ENCODE data around the gene OR2V2. TPM values are rescaled to one million over a fixed set of nuclear protein-coding genes. Genes with fewer than 3 reads are reported as not detected.

The OR2V2 gene
- total RNA-seq, 1 experiment from 2014 or later, result not detected

GRCh38 chr5:181207214-181207959 is 60.0 kb downstream of the OR2V2 start:
- ChIA-PET CTCF (interaction anchor here (0.6 to 0.9 kb wide), 3 partner anchors 16 to 39 kb away, joined by 3 to 5 read pairs (median 4); partner anchors contain the start of gene TRIM41), POLR2A (ENCODE audit: low non-redundant PET) (no interaction called here)
- Histone ChIP-seq H3K27ac (ENCODE audit: low read depth, low read length, poor library complexity, severe bottlenecking) (peak overlapping the region; percentile 85), H3K4me1 (ENCODE audit: insufficient read depth, low read length, poor library complexity, severe bottlenecking) (peaks cover 6% of the 10 kb centered on the region), H3K9me3 (ENCODE audit: low read depth, low read length, poor library complexity, severe bottlenecking) (no peaks in the 10 kb centered on the region), H3K4me3 (ENCODE audit: low read depth, low read length, poor library complexity, severe bottlenecking) (peak overlapping the region; percentile 72), H3K36me3 (ENCODE audit: insufficient read depth, low read length, poor library complexity, severe bottlenecking) (no peaks in the 10 kb centered on the region), H3K27me3 (replicated peaks; ENCODE audit: insufficient read depth, low read depth, low read length, poor library complexity) (no peaks in the 10 kb centered on the region)
- BruUV-seq (replicated peaks), result TSS peak; percentile 100
- DNase-seq (ENCODE audit: low spot score), result peak; percentile 93
- intact Hi-C loops (cut with micrococcal nuclease; ENCODE audit: unreplicated experiment), result loop anchor here (1.0 kb wide), 2 partner anchors 11 to 19 kb away; no protein-coding TSS in a partner anchor
- TF ChIP-seq EZH2 (IDR thresholded peaks at IDR 0.05; ENCODE audit: borderline replicate concordance, low read depth, low read length, poor library complexity, severe bottlenecking) (no peak), CTCF (conservative IDR thresholded peaks at IDR 0.05; ENCODE audit: low read depth, low read length) (no peak)

GRCh38 chr5:181207960-181208253 is 60.5 kb downstream of the OR2V2 start:
- no peak for TF ChIP-seq EZH2 (IDR thresholded peaks at IDR 0.05; ENCODE audit: borderline replicate concordance, low read depth, low read length, poor library complexity, severe bottlenecking)
- H3K27me3 ChIP-seq (replicated peaks; ENCODE audit: insufficient read depth, low read depth, low read length, poor library complexity), result no peaks in the 10 kb centered on the region
- ChIA-PET CTCF (interaction anchor here (0.6 to 0.7 kb wide), 2 partner anchors 18 to 40 kb away, joined by 4 to 5 read pairs; no protein-coding TSS in a partner anchor), POLR2A (ENCODE audit: low non-redundant PET) (no interaction called here)
- no TSS peak for BruUV-seq (replicated peaks)
- intact Hi-C loops (cut with micrococcal nuclease; ENCODE audit: unreplicated experiment), result loop anchor here (1.0 kb wide), 2 partner anchors 10 to 20 kb away; no protein-coding TSS in a partner anchor
- H3K27ac ChIP-seq (ENCODE audit: low read depth, low read length, poor library complexity, severe bottlenecking), result no peak overlapping the region
- H3K4me1 ChIP-seq (ENCODE audit: insufficient read depth, low read length, poor library complexity, severe bottlenecking), result peaks cover 6% of the 10 kb centered on the region
- H3K36me3 ChIP-seq (ENCODE audit: insufficient read depth, low read length, poor library complexity, severe bottlenecking), result no peaks in the 10 kb centered on the region
- no peaks in the 10 kb centered on the region for H3K9me3 ChIP-seq (ENCODE audit: low read depth, low read length, poor library complexity, severe bottlenecking)
- peak overlapping the region; percentile 72 for H3K4me3 ChIP-seq (ENCODE audit: low read depth, low read length, poor library complexity, severe bottlenecking)
- DNase-seq (ENCODE audit: low spot score), result no peak

Other genes with a start within 250 kb of the OR2V2 start
- gene BTNL8, start 248.4 kb upstream of the OR2V2 start, total RNA-seq (2021), result not detected in 2 replicates
- not detected in 2 replicates for gene BTNL3, start 158.7 kb upstream of the OR2V2 start, total RNA-seq (2021)
- gene BTNL9, start 107.3 kb upstream of the OR2V2 start, total RNA-seq (2021), result not detected in 2 replicates
- gene OR2V1, start 16.4 kb upstream of the OR2V2 start, total RNA-seq (2021), result not detected in 2 replicates
- 0.96 TPM in 1 of 2 replicates, not detected in the other for gene TRIM7, start 57.6 kb downstream of the OR2V2 start, total RNA-seq (2021)
- gene TRIM41, start 75.7 kb downstream of the OR2V2 start, total RNA-seq (2021), result 24.2 and 24.6 TPM in 2 replicates
- 1,719 and 1,726 TPM in 2 replicates for gene RACK1, start 96.3 kb downstream of the OR2V2 start, total RNA-seq (2021)
- gene TRIM52, start 113.6 kb downstream of the OR2V2 start, total RNA-seq (2021), result 7.3 and 7.9 TPM in 2 replicates
- gene OR4F3, start 219.7 kb downstream of the OR2V2 start, total RNA-seq (2021), result not detected in 2 replicates